Thyroid gland (tissue), 4 donors: ENCODE measurements around the gene NR3C2.

Experiments used
- POLR2A ChIP-seq, 2 donors: fragments of 450-650 bp; IDR thresholded peaks; one replicate each; pipeline ENCODE4 v1.6.1; 2017; ENCODE audit warnings: antibody characterized with exemption in 2 of 2, mild to moderate bottlenecking in 2 of 2, moderate library complexity in 1 of 2
- TF ChIP-seq, protein P1 (sequence below), 6 experiments: fragments of 200-600 bp in 3 of 6; fragments of 450-650 bp in 3 of 6; sonication (generic) in 3 of 6; IDR thresholded peaks; one replicate each; pipeline ENCODE4 v1.5.1; 2016 to 2019; ENCODE audit warnings: antibody characterized with exemption in 6 of 6, mild to moderate bottlenecking in 2 of 6, inconsistent platforms in 1 of 6, moderate library complexity in 1 of 6

DNA sequence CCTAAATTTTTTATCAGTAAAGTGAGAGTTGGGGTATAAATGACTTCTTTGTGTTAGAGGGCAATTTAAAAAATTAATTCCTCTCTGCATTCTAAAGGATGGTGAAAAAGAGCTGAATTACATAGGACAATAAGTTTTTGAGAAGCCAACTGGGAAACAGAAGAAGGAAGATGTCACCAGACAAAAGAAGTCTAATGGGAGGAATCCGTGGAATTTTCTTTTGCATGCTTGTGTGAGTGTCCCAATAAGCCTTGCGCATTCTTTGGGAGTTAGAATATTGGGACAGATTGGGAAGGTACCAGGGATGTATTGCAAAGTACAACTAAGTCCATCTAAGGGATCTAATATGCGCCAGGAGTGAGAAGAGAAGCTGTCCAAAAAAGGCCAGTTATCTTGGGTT lies 35.1 kb upstream of the NR3C2 start:
- TF ChIP-seq, protein P1, sequence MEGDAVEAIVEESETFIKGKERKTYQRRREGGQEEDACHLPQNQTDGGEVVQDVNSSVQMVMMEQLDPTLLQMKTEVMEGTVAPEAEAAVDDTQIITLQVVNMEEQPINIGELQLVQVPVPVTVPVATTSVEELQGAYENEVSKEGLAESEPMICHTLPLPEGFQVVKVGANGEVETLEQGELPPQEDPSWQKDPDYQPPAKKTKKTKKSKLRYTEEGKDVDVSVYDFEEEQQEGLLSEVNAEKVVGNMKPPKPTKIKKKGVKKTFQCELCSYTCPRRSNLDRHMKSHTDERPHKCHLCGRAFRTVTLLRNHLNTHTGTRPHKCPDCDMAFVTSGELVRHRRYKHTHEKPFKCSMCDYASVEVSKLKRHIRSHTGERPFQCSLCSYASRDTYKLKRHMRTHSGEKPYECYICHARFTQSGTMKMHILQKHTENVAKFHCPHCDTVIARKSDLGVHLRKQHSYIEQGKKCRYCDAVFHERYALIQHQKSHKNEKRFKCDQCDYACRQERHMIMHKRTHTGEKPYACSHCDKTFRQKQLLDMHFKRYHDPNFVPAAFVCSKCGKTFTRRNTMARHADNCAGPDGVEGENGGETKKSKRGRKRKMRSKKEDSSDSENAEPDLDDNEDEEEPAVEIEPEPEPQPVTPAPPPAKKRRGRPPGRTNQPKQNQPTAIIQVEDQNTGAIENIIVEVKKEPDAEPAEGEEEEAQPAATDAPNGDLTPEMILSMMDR (IDR thresholded peaks at IDR 0.05): no peak
- TF ChIP-seq POLR2A (IDR thresholded peaks at IDR 0.05): no peak
